ENCODE measurements around the gene SCNN1B.
"Not testable (repeated sequence)": the region's sequence is repeated elsewhere in the genome, so short reads cannot be mapped to it uniquely, and the experiment has no call there.

SCNN1B gene

DNA sequence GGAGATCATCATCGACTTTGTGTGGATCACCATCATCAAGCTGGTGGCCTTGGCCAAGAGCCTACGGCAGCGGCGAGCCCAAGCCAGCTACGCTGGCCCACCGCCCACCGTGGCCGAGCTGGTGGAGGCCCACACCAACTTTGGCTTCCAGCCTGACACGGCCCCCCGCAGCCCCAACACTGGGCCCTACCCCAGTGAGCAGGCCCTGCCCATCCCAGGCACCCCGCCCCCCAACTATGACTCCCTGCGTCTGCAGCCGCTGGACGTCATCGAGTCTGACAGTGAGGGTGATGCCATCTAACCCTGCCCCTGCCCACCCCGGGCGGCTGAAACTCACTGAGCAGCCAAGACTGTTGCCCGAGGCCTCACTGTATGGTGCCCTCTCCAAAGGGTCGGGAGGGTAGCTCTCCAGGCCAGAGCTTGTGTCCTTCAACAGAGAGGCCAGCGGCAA, 78.4 kb downstream of the SCNN1B start:
- no peak for DNase-seq (ENCODE audit: low read depth in 3 of 3)

DNA sequence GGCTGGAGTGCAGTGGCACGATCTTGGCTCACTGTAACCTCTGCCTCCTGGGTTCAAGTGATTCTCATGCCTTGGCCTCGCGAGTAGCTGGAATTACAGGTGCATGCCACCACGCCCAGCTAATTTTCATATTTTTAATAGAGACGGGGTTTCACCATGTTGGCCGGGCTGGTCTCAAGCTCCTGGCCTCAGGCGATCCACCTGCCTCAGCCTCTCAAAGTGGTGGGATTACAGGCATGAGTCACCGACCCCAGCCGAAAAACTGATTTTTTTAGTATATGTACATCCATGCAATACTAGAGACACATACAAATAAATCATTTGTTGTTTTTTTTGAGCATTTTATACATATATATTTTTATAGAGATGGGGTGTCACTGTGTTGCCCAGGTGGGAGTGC, 79.6 kb downstream of the SCNN1B start:
- DNase-seq (ENCODE audit: low read depth in 3 of 3), result not testable (repeated sequence)

DNA sequence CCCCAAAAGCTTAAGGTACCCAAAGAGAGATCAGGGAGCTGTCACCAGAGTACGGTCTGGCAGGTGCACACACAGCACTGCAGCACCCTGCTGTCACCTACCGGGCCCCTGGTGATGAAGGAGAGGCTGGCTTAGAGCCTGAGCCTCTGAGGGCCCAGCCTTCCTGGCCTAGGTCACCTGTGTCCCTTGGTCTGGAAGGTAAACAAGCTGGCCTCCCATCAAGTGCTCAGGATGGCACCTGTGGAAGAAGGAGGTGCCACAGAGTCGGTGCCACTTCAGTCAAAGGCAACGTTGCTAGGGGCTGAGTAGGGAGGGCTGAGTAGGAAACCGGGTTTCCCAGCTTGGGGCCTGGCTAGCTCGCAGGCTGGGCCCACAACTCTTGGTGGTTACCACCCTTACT, 80.2 kb downstream of the SCNN1B start:
- no peak for DNase-seq (ENCODE audit: low read depth in 3 of 3)

DNA sequence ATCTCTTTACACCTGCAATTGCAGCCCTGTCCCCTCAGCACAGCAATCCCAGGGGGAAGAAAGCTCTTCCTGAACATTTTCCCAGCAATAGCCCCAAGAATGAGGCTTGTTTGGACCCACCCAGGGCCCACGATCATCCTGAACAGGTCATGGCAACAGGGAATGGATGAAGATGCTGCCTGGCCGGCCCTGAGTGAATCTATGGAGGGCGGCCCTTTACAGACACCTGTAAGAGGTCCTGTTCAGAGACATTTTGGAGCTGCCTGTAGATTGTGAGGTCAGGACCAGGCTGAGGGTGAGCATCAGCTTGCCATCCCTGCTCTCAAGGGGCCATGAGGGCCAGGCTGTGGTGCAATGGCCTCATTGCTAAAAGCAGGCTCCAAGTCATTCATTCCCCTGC, 81.8 kb downstream of the SCNN1B start:
- DNase-seq (ENCODE audit: low read depth in 3 of 3), result no peak

DNA sequence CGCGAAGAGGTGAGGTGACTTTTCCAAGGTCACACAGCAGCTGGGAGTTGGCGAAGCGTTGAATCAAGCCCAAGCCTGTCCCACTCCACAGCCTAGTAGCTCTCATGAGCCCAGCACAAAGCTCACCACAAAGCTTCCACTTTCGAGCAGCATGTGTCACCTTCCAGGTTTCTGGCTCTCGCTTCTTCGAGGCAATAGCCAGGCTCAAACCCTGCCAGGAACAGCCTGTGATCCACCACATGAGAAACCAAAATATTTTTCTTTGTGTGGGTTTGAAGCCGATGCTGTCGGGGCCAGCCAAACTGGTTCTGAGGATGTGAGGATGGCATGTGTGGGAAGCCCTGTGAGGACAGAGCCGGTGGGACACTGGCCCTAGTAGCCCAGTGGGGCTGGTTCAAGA, 82.8 kb downstream of the SCNN1B start:
- DNase-seq (ENCODE audit: low read depth in 3 of 3), result no peak

DNA sequence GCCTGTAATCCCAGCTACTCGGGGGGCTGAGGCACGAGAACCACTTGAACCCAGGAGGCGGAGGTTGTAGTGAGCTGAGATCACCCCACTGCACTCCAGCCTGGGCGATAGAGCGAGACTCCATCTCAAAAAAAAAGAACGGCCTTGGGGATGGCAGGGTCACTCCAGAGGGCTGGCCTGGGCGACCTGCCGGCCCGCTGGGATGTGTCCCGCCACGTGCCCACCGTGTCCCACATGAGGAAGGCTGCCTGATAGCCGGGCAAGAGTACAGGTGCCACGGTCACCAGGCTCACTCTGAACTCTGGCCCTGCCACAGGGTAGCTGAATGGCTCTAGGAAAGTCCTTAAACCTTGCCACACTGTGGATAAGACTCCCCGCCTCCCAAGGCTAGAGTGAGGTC, 83.3 kb downstream of the SCNN1B start:
- DNase-seq (ENCODE audit: low read depth in 3 of 3), result no peak

DNA sequence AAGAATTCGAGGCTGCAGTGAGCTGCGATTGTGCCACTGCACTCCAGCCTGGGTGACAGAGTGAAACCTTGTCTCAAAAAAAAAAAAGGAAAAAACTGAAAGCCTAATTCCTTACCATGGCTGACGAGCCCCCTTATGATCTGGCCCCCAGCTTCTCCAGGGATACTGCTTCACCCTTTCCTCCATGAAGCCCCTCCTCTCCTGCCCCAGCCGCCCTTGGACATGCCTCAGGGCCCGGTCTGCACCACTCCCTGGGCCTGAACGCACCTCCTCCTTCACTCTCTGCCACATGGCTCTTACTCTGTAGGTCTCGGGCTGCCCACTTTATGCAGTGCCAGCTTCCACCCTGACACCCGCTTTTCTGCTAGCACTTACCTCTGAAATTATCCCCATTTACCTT, 85.6 kb downstream of the SCNN1B start:
- DNase-seq (ENCODE audit: low read depth in 3 of 3), result no peak

DNA sequence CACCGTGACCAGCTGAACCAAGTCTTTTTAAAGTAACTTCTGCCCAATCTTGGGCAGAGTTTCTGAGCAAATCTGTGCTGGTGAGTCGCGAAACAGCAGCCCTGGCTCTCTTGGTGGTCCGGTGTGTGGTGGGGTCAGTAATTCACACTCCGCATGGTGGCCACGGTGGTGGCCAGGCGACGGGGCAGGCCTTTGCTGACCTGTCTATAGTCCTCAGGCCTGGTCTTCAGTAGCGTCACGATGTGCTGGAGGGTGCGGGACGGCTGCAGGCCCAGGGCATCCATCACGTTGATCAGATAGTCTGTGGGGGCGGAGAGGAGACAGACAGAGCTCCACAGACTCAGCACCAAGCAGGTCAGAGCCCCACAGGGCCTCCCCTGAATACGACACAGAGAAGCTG, 86.7 kb downstream of the SCNN1B start:
- DNase-seq (ENCODE audit: low read depth in 3 of 3), result no peak

DNA sequence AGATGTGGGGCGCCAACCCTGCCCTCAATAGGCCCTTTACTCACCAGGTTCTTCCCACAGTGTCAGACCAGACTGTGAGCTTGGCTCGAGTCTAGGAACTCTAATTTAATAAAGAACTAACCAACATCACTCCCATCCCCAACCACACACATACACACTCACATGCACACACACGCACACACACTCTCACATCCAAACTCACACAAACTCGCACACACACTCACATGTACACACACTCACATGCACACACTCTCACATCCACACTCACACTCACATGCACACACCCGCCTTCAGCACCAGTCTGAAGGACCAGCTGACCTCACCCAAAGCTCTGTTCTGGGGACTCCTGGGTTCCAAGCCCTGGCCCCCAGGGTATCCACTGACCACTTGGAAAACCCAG, 87.1 kb downstream of the SCNN1B start:
- no peak for DNase-seq (ENCODE audit: low read depth in 3 of 3)

DNA sequence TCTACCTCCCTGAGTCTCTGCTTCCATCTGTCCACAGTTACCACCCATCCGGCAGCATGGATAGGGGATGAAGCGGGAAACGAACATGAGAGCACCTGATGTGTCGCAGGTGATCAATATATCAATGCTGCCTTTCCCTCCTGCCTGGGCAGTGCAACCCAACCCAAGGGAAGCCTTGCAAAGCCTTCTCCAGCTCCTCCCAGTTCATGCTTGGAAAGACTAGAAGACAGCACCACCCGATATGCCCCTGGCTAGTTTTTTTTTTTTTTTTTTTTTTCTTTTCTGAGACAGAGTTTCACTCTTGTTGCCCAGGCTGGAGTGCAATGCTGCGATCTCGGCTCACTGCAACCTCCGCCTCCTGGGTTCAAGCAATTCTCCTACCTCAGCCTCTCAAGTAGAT, 87.8 kb downstream of the SCNN1B start:
- not testable (repeated sequence) for DNase-seq (ENCODE audit: low read depth in 3 of 3)

DNA sequence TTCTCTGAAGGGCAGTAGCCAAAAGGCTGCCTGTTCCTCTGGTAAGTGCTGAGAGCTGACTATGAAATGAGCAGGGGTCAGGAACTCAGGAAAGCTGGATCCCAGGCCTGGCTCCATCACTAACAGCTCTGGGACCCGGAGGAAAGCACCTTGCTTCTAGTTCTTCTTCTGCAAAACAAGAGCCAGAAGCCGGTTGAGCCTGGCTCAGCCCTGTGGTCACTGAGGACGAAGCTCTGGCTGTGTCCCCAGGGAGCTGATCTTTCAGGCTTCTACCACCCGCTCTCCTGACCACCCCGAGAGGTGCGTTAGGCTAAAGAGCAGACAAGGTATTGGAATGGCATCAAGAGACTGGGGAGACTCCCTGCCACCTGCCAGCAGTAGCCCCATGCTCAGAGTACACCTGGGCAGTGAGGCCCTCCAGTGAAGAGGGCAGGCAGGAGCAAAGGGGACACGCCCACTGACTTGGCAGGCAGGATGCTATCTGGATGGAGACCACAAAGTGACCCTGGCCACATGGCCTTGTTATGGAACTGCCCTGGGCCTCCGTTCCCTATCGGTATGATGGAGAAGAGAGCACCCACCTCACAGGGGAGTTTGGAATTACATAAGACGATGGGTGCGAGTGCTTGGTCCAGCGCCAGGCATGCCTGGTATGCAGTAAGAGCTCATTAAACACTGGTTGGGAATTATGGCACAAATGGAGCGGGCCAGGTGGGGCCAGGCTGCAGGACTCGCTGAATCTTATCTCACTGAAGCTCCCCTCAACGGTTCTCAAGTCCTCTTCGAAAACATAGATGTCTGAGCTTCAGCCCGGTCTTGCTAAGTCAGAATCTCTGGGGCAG, 89.5 kb downstream of the SCNN1B start:
- DNase-seq (ENCODE audit: low read depth in 3 of 3), result no peak

DNA sequence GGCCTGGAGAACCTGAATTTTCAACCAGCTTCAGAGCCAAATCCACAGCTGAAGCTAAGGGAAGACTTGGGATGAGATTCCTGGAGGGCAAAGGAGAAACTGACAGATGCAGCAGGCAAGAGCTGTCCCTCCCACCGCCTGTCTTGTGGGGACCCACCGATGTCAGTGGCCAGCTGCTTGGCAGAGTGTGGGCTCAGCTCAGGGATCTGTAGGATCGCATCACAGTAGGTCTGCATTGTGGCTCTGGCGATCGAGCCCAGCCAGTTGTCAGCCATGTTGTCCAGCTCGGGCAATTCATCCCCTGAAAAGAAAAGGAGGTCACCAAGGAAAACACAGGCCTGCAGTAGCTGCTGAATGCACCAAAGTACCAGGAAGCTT, 90.1 kb downstream of the SCNN1B start:
- DNase-seq (ENCODE audit: low read depth in 3 of 3), result no peak

DNA sequence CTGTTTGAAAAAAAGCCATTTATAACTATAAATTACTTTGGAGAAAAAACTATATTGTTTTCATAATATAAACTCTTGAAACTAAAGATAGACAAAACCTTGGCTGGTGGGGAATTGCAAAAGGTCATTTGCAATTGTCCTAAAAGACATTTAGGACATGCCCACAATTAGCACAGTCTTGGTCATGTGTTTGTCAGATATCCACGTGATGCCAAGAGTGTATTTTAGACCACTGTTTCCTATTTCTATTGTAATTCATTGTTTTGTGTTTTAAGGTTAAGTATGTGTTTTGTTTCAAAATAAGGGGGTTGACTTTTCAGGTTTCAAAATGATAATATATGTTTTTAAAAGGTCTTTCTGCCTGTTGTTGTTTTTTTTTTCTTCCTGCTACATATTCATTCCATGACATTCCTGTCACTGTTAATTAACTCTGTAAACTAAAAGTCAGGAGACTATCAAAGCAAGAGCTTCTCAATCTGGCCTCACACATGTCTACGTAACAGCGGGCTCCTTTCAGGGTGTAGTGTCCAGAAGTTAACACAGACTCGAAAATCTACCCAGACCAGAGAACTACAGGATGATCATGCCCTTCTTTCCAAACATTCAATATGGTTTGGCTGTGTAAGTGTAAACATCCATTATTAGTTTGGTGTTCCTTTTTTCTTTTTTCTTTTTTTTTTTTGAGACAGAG, 92.2 kb downstream of the SCNN1B start:
- DNase-seq (ENCODE audit: low read depth in 3 of 3), result no peak

DNA sequence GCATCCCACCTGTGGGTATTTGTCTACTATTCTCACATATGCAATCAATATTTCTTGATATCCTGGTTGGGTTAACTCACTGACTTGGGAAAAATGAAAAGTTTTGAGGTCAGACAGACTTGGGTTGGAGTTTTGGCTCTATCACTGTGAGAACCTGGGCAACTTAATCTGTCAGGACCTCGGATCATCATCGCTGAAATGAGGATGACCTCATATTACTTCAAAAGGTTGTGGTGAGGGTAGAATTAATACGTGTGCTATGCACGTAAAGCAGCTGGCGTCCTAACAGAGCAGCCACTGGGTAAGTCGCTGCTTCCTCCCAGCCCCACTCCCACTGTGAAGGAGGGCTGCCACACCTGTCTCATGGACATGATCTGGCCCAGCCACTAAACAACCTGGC, 93.6 kb downstream of the SCNN1B start:
- no peak for DNase-seq (ENCODE audit: low read depth in 3 of 3)

DNA sequence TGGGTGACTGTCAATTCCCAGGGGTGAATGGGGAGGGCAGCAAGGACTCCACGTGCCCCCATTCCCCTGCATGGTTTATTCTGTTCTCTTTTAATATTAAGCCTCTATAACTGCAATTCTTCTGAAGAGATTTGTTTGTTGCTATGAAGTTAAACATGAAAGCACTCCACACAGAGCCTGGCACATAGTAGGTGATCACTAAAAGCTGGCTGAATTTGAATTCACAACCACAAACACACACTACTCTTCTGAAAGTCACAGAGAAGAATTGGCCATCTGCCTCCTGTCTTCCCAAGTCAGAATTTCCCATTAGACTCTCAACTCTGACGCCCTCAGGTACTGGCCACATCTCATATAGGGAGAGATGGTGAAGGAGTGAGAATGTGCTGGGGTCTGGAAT, 95.4 kb downstream of the SCNN1B start:
- no peak for DNase-seq (ENCODE audit: low read depth in 3 of 3)

DNA sequence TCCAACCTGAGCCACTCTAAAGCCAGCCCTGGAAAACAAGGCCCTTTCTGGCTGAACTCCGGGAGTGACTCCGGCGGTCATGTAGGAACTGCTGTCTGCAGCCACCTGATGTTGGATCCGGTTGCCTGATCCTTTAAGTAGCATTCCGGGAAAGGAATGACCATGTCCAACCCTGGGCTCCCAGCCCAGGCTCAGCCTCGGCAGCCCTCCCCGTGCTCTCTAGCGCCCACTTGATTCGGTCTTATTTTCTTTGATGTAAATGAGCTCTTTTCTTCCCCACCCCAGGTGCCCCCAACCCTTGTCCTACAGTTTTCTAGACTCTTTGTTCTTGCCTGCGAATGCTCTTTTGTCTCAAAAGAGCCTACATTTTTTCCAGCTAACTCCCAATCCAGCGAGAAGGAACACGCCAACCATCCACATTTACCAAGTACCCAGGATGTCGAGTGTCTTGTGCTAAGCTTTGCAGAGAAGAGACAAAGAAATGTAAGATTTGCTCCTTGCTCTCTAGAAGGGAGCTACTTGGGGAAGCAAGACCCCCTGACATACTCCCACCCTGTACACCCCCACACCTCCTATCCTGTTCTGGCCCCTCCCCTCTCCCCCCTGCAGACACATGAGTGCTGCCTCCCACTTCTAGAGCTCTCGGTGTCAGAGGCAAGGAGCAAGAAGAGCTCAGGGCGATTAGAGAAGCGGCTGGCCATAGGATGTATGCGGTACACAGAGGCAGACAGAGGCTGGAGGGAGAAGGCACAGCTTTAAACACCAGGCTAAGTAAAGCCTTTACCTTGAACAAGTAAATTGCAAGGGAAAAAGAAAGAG, 97.1 kb downstream of the SCNN1B start:
- no peak for DNase-seq (ENCODE audit: low read depth in 3 of 3)

DNA sequence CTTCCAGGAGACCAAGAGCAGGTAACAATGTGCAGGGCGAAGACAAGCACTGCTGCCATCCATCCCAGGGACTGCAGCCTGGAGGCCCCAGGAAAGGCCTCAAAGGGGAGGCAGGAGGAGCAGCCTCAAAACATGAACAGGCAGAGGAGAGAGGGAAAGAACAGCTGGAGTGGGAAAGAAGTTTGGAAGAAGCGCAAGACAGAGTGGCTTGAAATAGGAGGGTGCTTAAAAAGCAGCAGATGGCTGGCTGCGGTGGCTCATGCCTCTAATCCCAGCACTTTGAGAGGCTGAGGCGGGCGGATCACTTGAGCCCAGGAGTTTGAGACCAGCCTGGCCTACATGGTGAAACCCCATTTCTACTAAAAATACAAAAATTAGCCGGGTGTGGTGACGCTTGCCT, 98.3 kb downstream of the SCNN1B start:
- not testable (repeated sequence) for DNase-seq (ENCODE audit: low read depth in 3 of 3)

DNA sequence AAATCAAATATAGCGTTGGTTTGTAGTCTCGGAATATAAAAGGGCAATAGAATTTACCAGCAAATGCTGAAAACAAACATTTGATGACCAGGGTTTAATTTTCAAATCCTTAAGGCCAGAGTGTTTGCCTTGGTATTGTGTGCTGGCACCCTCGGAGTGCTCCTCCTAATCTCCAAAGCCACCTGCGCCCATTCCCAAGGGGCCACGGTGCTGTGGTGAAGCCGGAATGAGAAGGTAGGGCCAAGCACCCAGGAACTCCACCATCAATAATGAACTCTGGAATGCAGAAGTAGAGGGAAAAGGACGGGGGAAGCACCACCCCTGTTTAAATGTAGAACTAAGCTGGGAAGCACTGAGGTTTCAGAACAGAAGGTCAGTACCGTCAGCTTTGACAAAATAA, 99.0 kb downstream of the SCNN1B start:
- no peak for DNase-seq (ENCODE audit: low read depth in 3 of 3)

DNA sequence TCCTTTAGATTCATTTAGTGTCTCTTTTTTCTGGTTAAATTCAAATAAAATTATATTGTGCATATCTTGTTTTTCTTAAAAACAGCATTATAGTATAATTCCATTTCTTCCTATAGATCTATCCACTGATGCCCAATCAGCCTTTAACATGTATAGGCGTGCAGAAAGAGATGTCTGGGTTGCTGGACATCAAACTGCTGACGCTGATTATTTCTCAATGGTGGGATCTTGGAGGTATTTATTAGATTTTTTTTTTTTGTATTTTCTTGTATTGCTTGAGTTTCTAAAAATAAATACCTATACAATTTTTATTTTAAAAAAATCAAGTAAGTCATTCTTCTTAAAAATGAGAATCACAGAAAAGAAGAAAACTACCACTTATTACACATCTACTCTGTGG, 100.0 kb downstream of the SCNN1B start:
- DNase-seq (ENCODE audit: low read depth in 3 of 3), result no peak

DNA sequence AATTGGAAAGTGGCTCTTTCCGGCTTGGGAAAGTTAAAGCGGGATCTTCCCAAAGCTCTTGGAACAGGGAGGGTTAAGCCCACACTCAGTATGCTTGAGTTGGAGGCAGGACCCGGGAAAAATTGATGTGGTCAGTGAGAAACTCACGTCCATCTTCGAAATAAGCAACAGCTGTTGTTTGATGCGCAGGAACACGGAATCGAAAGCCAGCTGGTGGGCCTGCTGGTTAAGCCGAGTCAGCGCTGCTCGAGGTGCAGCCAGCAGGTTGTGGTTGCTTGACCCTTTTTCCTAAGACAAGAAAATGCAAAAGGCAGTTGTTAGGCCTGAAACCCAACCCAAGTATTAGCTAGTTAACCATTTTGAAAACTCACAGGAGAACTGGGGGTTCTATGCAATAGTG, 101.4 kb downstream of the SCNN1B start:
- no peak for DNase-seq (ENCODE audit: low read depth in 3 of 3)

DNA sequence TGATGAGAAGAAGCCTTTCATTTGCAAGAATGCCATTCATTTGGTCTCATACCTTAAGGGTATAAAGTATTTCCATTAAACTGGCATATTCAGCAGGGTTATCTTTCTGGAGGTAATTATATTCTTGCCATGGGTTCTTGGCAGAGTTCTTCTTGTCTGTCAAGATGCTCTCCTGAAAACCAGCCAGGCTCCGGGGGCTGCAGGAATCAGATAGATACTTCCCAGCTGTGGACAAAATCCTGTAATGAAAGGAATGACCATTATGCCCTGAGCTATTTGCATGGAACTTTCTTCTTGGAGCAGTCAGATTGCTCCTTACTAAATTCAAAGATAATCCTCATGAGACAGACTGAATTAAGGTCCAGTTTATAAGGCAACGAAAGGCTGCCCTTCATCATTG, 103.9 kb downstream of the SCNN1B start:
- no peak for DNase-seq (ENCODE audit: low read depth in 3 of 3)

DNA sequence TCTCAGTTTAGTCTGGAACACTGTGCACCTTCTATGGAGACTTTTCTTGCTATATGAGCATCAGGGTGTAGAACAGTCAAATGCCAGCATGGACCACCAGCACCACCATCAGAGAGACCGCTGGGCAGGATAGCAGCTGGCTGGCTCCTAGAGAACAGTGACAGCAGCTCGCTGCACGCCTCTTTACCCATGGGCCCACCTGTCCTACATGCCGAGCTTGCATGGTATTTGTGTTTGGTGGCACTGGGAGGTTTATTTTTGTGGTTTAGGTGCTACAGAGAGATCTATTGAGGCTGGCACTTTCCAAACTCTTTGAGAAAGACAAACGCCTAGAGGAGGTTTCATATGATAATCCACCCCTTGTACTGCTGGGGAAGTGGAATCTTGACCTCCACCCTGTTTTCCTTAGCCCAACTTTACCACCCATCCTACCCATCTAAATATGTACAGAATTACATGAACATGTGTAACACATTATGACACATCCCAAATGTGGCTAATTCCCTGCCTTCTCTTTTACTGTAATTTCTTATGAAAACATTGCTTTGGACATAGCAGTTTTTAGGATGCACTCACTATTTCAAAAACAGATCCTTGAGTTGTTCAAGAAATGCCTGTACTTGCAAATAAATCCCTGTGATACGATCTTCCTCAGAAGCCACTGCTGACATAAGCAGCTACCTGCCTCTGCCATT, 104.6 kb downstream of the SCNN1B start:
- DNase-seq (ENCODE audit: low read depth in 3 of 3), result no peak
